ENCODE measurements around the gene CCDC157. TPM values are rescaled to one million over a fixed set of nuclear protein-coding genes. Genes with fewer than 3 reads are reported as not detected.

Gene CCDC157
- total and polyA plus RNA-seq, 10 of the 15 experiments (the other 5 are each of a cell fraction or from before 2014, with no cell fraction given): 0.10 to 2.8 (median 1.2) TPM

GRCh38 chr22:30335236-30335635, 21.6 kb upstream of the CCDC157 start:
- Histone ChIP-seq H3K27ac (ENCODE audit: control insufficient read depth, insufficient read depth) (no peak overlapping the region), H2AFZ (ENCODE audit: control insufficient read depth, low read depth, low read length) (no peak overlapping the region), H3K4me2 (ENCODE audit: control insufficient read depth, insufficient read depth) (no peak overlapping the region), H3K9ac (ENCODE audit: control insufficient read depth, insufficient read depth, low read length) (no peak overlapping the region), H3K27me3 (replicated peaks in 1 of 2; ENCODE audit: control insufficient read depth in 2 of 2, insufficient read depth in 2 of 2, low read length in 1 of 2) (no peaks in the 10 kb centered on the region), H3K36me3 (ENCODE audit: control insufficient read depth in 2 of 2, insufficient read depth in 2 of 2, low read length in 1 of 2) (peaks cover 54 to 70% of the 10 kb centered on the region in 2 experiments), H3K9me3 (replicated peaks; ENCODE audit: control insufficient read depth, insufficient read depth, low read length) (no peaks in the 10 kb centered on the region), H3K79me2 (ENCODE audit: control insufficient read depth, insufficient read depth, low read length) (no peaks in the 10 kb centered on the region), H4K20me1 (ENCODE audit: control insufficient read depth, insufficient read depth) (no peaks in the 10 kb centered on the region), H3K4me1 (ENCODE audit: control insufficient read depth, insufficient read depth, low read length) (no peaks in the 10 kb centered on the region), H3K4me3 (no peak overlapping the region)
- no peak for FAIRE-seq
- POLR2A ChIA-PET: interaction anchor here (1.1 kb wide), 1 partner anchor 8 kb away, joined by 4 read pairs; the partner anchor contains the start of gene TBC1D10A
- BruUV-seq (replicated peaks): no TSS peak
- no peak for DNase-seq (ENCODE audit: low read depth, low spot score)
- WGBS (ENCODE audit: insufficient coverage, insufficient replicate concordance, low lambda C conversion rate, missing lambda C conversion rate): 100% methylated on average over 1 of the region's 1 CpG
- RAD21 ChIA-PET (ENCODE audit: unreplicated experiment): interaction anchor here (0.7 kb wide), 1 partner anchor 8 kb away, joined by 4 read pairs; the partner anchor contains the start of gene TBC1D10A
- no peak for ATAC-seq
- intact Hi-C loops (cut with micrococcal nuclease; ENCODE audit: unreplicated experiment): no loop called here
- SMC1A ChIA-PET (ENCODE audit: uncharacterized antibody, unreplicated experiment): interaction anchor here (1.0 to 1.1 kb wide), 3 partner anchors 19 to 74 kb away, joined by 3 to 4 read pairs (median 3); no protein-coding TSS in a partner anchor
- CTCF ChIA-PET: interaction anchor here (2.2 kb wide), 1 partner anchor 47 kb away, joined by 16 read pairs; the partner anchor contains the start of gene CASTOR1
- in situ Hi-C loops (cut with MboI): no loop called here
- TF ChIP-seq HCFC1 (IDR thresholded peaks at IDR 0.05; ENCODE audit: low read length): no peak
- no peak for TF ChIP-seq DPF2 (IDR thresholded peaks at IDR 0.05)
- TF ChIP-seq EED (IDR thresholded peaks at IDR 0.05; ENCODE audit: low read depth): no peak
- TF ChIP-seq E2F8 (IDR thresholded peaks at IDR 0.05; ENCODE audit: low read depth, partially characterized antibody): no peak
